Right ventricle myocardium inferior (tissue), 1 donor: ENCODE data around the gene PPFIA2. TPM values are rescaled to one million over a fixed set of nuclear protein-coding genes. Genes with fewer than 3 reads are reported as not detected.

Experiments used
- ATAC-seq: fragments of 200-7000 bp; cut with Tn5 transposase; one replicate; pipeline ENCODE4 v1.9.1; 2020; ENCODE audit warnings: mild to moderate bottlenecking, moderate library complexity
- DNase-seq: peaks from one replicate; pipeline ENCODE4 v3.0.0; 2021; ENCODE audit errors: missing footprints
- intact Hi-C: fragments of 100-400 bp; cut with DNase I; formaldehyde crosslinking; loops from one replicate; pipeline ENCODE4 v1.11.0; 2022
- total RNA-seq: library from RNA; stranded (reverse); fragmentation: NEBNext Ultra II Directional; extraction: Animal tissue kit (Norgen Biotek cat#: 25700); gene quantifications from one replicate; pipeline ENCODE4 v1.2.1, GENCODE V29; 2021
- donor health status: DM: no; HTN: yes; CAD: no; lungs with severe emphysema.

PPFIA2 gene
- total RNA-seq, 1 donor from 2014 or later, result 0.35 TPM

- no peak for DNase-seq
- intact Hi-C loops, result no loop called here
- no peak for ATAC-seq
These were observed 266.9 kb downstream of the PPFIA2 start for GRCh38 chr12:81492131-81492720.

- no peak for ATAC-seq
- intact Hi-C loops, result no loop called here
- no peak for DNase-seq
These were observed 286.2 kb downstream of the PPFIA2 start for GRCh38 chr12:81472934-81473333.

- no peak for ATAC-seq
- intact Hi-C loops, result no loop called here
- no peak for DNase-seq
These were observed 288.2 kb downstream of the PPFIA2 start for GRCh38 chr12:81470923-81471322.

- no peak for DNase-seq
- no peak for ATAC-seq
- intact Hi-C loops, result no loop called here
These were observed 290.9 kb downstream of the PPFIA2 start for GRCh38 chr12:81468206-81468605.

- intact Hi-C loops, result no loop called here
- no peak for ATAC-seq
These were observed 293.3 kb downstream of the PPFIA2 start for GRCh38 chr12:81465876-81466275.

GRCh38 chr12:81465191-81465590 lies 294.0 kb downstream of the PPFIA2 start:
- ATAC-seq, result no peak
- intact Hi-C loops, result no loop called here

More at GRCh38 chr12:81465876-81466275, 293.3 kb downstream of the PPFIA2 start:
- DNase-seq, result no peak

GRCh38 chr12:81461163-81461562 lies 298.0 kb downstream of the PPFIA2 start:
- no peak for ATAC-seq
- DNase-seq, result no peak
- intact Hi-C loops, result no loop called here

More at GRCh38 chr12:81465191-81465590, 294.0 kb downstream of the PPFIA2 start:
- no peak for DNase-seq

- peak; percentile 54 for ATAC-seq
- intact Hi-C loops, result loop anchor here (1.0 kb wide), 1 partner anchor 176 kb away; no protein-coding TSS in a partner anchor
- DNase-seq, result no peak
These were observed 308.0 kb downstream of the PPFIA2 start for GRCh38 chr12:81450920-81451739.

GRCh38 chr12:81441629-81442028 lies 317.5 kb downstream of the PPFIA2 start:
- no peak for DNase-seq
- no peak for ATAC-seq
- intact Hi-C loops, result no loop called here

- ATAC-seq (no peak), DNase-seq (no peak)
- intact Hi-C loops, result no loop called here
These were observed 319.1 kb downstream of the PPFIA2 start for GRCh38 chr12:81440001-81440400.

- intact Hi-C loops, result no loop called here
- no peak for DNase-seq
- no peak for ATAC-seq
These were observed 319.8 kb downstream of the PPFIA2 start for GRCh38 chr12:81439344-81439743.

GRCh38 chr12:81417056-81417455 lies 342.1 kb downstream of the PPFIA2 start:
- intact Hi-C loops, result no loop called here
- ATAC-seq (no peak), DNase-seq (no peak)

GRCh38 chr12:81416571-81416970 lies 342.6 kb downstream of the PPFIA2 start:
- ATAC-seq (no peak), DNase-seq (no peak)
- intact Hi-C loops, result no loop called here

GRCh38 chr12:81414441-81414840 lies 344.7 kb downstream of the PPFIA2 start:
- intact Hi-C loops, result no loop called here
- ATAC-seq, result no peak
- no peak for DNase-seq

GRCh38 chr12:81412940-81413339 lies 346.2 kb downstream of the PPFIA2 start:
- DNase-seq (no peak), ATAC-seq (no peak)
- intact Hi-C loops, result no loop called here

- DNase-seq (no peak), ATAC-seq (no peak)
- intact Hi-C loops, result no loop called here
These were observed 355.8 kb downstream of the PPFIA2 start for GRCh38 chr12:81403348-81403747.

GRCh38 chr12:81401241-81401640 lies 357.9 kb downstream of the PPFIA2 start:
- intact Hi-C loops, result no loop called here
- DNase-seq, result no peak
- no peak for ATAC-seq

GRCh38 chr12:81400024-81400423 lies 359.1 kb downstream of the PPFIA2 start:
- DNase-seq (no peak), ATAC-seq (no peak)
- intact Hi-C loops, result no loop called here

GRCh38 chr12:81395431-81395830 lies 363.7 kb downstream of the PPFIA2 start:
- ATAC-seq (no peak), DNase-seq (no peak)
- intact Hi-C loops, result no loop called here

- no peak for DNase-seq
- intact Hi-C loops, result no loop called here
- ATAC-seq, result no peak
These were observed 369.5 kb downstream of the PPFIA2 start for GRCh38 chr12:81389550-81390099.
